GM19025 (cell line): Measurements from ENCODE around the gene ETV6.

Source experiments
- ATAC-seq: cut with Tn5 transposase; IDR thresholded peaks from one replicate; pipeline ENCODE4 v1.9.1; 2021; ENCODE audit warnings: mild to moderate bottlenecking, low read depth, moderate library complexity; ENCODE audit not compliant: unreplicated experiment

Gene ETV6

GRCh38 chr12:11941606-11942337, 292.3 kb downstream of the ETV6 start:
- no peak for ATAC-seq

DNA sequence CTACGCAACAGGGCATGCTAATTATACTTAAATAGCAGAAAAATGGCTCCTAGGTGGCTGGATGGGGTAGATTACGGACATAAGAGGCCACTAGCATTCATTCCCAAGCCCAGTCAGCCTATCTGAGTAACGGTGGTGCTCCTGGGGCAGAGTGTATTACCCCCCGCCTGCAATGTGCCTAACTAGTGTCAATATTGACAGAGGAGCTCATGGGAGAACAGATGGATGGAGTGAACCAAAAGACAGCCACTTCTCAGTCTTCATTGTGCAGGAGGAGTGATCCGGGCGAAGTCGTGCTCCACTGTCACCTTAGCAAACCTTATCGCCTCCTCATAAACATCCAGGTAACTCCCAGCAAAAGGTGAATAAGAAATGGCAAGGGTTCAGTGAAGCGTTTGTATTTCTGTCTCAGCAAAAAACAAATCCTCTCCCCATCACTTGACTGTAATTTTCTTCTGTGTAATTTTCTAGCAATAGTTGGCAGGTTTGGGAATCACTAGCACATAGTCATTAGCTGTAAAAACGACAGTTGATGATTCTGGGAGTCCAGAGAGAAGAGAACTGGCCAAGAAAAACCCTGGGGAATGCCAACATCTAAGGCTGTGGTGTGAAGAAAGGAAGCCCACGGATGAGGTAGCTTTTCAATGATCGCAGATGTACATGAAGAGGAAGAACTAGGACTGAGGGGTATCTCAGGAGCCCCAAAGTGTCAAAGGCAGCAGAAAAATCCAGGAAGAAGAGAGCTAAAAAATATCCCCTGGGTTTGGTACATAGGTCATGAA, 294.6 kb downstream of the ETV6 start:
- no peak for ATAC-seq
